Measurements from ENCODE around the gene MED6.

- TF ChIP-seq CTCF (IDR thresholded peaks at IDR 0.05; ENCODE audit: low read depth, low read length) (no peak), MYC (IDR thresholded peaks at IDR 0.05; ENCODE audit: low read depth, low read length) (no peak), POLR2A (IDR thresholded peaks at IDR 0.05; ENCODE audit: extremely low read depth, insufficient read length) (no peak), MAX (IDR thresholded peaks at IDR 0.05; ENCODE audit: low read depth, low read length) (no peak)
Measured at GRCh38 chr14:70640938-70641547, 40.6 kb upstream of the MED6 start.

All from NB4 (cell line).